Stimulated activated CD8-positive, alpha-beta memory T cell treated with anti-CD3 and anti-CD28 coated beads, Interleukin-15, amount 100 ng/mL, for 4 hours (primary cell): ENCODE measurements around the gene HSPBP1.

Experiments
- DNase-seq, 2 donors: peaks; one replicate each; pipeline ENCODE4 v3.0.0-alpha.2; 2020; ENCODE audit warnings: low read depth in 2 of 2

HSPBP1 gene

DNA sequence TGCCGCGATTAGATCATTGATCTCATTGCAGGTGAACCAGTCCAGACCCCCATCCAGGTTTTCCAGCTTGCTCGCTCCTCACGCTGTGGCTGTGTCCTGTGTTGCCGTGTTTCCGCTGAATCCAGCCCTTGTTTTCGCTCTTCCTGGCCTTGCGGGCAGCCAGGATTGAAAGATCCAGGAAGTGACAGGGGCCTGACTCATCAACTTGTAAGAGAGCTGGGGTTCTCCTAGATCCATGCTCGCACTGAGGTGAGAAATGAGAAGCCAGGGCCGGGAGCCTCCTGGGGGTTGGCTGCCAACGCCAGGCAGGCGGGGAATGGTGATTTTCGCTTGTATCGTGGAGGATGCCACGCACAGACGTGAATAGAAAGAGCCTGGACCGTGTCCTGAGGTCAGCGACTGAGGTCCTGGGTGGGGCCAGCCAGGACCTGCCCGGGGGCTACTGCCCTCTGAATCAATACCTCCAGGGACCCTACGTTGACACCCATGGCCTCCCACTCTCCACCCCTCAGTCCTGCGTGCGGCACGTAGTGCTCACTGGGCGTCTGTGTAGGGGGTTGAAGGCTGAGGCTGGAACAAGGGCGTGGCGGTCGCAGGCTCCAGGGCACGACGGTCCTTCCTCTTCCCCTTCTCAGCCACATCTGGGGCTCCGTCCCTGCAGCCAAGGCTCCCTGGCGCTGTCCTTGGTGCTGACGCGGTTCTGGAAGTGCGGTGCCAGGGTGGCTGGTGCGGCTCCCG, 63.3 kb downstream of the HSPBP1 start:
- DNase-seq, result no peak

DNA sequence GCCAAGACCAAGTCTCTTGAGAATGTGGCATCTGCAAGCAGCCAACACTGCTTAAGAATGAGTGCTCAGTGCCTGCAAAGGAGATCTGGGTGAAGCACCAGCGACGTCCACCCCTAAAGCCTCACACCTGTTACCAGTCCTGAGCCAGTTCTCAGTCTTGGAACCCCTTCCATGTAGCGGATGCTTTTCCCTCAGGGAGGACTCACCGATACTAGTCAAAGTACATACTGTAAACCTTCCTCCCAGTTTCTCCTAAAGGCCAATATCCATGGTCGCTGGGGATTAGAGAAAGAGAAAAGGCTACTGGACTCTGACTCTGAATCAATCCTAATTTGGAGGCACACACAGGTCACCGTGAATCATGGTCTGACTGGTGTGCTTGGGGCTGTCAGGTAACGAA, 66.4 kb downstream of the HSPBP1 start:
- no peak for DNase-seq

DNA sequence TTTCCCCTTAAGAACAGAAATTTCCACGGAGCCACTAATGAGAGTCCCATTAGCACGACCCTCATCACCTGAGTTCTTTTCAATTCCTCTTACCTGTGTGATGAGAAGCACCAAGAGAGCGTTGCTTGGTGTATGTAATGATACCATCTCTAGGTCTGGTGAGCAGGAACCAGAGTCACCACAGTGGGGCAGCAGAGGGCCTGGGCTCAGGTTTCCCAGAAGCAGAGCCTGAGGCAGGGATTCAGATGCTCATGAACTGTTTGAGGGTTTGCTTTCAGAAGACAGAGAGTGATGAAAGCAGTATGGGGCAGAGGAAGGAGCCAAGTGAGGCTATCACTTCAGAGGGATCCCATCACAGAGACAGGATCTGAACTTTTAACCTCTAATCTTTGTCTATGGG, 67.5 kb downstream of the HSPBP1 start:
- no peak for DNase-seq
